ENCODE data around the gene KIF1B.

Gene KIF1B

DNA sequence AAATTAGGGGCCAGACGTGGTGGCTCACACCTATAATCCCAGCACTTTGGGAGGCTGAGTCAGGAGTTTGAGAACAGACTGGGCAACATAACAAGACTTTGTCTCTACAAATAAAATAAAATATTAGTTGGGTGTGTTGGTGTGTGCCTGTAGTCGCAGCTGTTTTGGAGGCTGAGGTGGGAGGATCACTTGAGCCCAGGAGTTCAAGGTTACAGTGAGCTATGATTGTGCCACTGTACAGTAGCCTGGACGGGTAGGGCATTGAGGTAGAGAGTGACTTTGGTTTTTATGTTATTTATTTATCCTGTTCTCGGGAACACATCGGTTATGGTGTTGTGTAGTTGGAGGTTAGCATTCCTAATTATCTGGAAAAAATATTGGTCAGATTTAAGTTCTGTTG, 19.5 kb downstream of the KIF1B start:
- TF ChIP-seq, protein P1, sequence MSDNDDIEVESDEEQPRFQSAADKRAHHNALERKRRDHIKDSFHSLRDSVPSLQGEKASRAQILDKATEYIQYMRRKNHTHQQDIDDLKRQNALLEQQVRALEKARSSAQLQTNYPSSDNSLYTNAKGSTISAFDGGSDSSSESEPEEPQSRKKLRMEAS (IDR thresholded peaks at IDR 0.05), result no peak
- TF ChIP-seq TEAD4 (IDR thresholded peaks at IDR 0.05) (no peak), RAD21 (IDR thresholded peaks at IDR 0.05; ENCODE audit: low read depth) (no peak), EGR1 (IDR thresholded peaks at IDR 0.05) (no peak), CREB1 (IDR thresholded peaks at IDR 0.05; ENCODE audit: low read depth) (no peak), EP300 (IDR thresholded peaks at IDR 0.05; ENCODE audit: borderline replicate concordance) (no peak), TCF12 (IDR thresholded peaks at IDR 0.05; ENCODE audit: low read depth) (no peak), CEBPB (IDR thresholded peaks at IDR 0.05) (no peak), TAF1 (IDR thresholded peaks at IDR 0.05; ENCODE audit: low read depth) (no peak), FOXM1 (IDR thresholded peaks at IDR 0.05; ENCODE audit: borderline replicate concordance, low read depth) (no peak), NFIC (IDR thresholded peaks at IDR 0.05) (no peak), YY1 (IDR thresholded peaks at IDR 0.05; ENCODE audit: low read depth) (no peak), ZBTB7A (IDR thresholded peaks at IDR 0.05; ENCODE audit: low read depth) (no peak)
- TF ChIP-seq, protein P2, sequence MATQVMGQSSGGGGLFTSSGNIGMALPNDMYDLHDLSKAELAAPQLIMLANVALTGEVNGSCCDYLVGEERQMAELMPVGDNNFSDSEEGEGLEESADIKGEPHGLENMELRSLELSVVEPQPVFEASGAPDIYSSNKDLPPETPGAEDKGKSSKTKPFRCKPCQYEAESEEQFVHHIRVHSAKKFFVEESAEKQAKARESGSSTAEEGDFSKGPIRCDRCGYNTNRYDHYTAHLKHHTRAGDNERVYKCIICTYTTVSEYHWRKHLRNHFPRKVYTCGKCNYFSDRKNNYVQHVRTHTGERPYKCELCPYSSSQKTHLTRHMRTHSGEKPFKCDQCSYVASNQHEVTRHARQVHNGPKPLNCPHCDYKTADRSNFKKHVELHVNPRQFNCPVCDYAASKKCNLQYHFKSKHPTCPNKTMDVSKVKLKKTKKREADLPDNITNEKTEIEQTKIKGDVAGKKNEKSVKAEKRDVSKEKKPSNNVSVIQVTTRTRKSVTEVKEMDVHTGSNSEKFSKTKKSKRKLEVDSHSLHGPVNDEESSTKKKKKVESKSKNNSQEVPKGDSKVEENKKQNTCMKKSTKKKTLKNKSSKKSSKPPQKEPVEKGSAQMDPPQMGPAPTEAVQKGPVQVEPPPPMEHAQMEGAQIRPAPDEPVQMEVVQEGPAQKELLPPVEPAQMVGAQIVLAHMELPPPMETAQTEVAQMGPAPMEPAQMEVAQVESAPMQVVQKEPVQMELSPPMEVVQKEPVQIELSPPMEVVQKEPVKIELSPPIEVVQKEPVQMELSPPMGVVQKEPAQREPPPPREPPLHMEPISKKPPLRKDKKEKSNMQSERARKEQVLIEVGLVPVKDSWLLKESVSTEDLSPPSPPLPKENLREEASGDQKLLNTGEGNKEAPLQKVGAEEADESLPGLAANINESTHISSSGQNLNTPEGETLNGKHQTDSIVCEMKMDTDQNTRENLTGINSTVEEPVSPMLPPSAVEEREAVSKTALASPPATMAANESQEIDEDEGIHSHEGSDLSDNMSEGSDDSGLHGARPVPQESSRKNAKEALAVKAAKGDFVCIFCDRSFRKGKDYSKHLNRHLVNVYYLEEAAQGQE (IDR thresholded peaks at IDR 0.05; ENCODE audit: low read depth), result no peak
- TF ChIP-seq, protein P3, sequence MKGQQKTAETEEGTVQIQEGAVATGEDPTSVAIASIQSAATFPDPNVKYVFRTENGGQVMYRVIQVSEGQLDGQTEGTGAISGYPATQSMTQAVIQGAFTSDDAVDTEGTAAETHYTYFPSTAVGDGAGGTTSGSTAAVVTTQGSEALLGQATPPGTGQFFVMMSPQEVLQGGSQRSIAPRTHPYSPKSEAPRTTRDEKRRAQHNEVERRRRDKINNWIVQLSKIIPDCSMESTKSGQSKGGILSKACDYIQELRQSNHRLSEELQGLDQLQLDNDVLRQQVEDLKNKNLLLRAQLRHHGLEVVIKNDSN (IDR thresholded peaks at IDR 0.05), result no peak

DNA sequence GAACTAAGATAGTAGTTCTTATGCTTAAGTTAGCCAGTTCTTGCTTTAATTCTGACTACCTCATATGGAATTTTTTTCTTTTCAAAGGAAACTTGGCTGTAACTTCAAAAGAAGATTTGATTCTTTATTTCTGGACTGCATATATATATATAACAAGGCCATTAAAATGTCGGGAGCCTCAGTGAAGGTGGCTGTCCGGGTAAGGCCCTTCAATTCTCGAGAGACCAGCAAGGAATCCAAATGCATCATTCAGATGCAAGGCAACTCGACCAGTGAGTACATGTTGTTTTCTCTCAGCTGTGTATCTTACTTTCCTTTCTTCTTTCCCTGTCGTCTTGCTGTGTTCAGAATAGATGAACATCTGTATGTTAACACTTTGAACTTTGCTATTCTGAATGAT, 21.8 kb downstream of the KIF1B start:
- TF ChIP-seq ZBTB7A (IDR thresholded peaks at IDR 0.05; ENCODE audit: low read depth) (no peak), TEAD4 (IDR thresholded peaks at IDR 0.05) (no peak), YY1 (IDR thresholded peaks at IDR 0.05; ENCODE audit: low read depth) (no peak), TCF12 (IDR thresholded peaks at IDR 0.05; ENCODE audit: low read depth) (no peak), RAD21 (IDR thresholded peaks at IDR 0.05; ENCODE audit: low read depth) (no peak), NFIC (IDR thresholded peaks at IDR 0.05) (no peak), EP300 (IDR thresholded peaks at IDR 0.05; ENCODE audit: borderline replicate concordance) (no peak)
- TF ChIP-seq, protein P1 (IDR thresholded peaks at IDR 0.05), result no peak

DNA sequence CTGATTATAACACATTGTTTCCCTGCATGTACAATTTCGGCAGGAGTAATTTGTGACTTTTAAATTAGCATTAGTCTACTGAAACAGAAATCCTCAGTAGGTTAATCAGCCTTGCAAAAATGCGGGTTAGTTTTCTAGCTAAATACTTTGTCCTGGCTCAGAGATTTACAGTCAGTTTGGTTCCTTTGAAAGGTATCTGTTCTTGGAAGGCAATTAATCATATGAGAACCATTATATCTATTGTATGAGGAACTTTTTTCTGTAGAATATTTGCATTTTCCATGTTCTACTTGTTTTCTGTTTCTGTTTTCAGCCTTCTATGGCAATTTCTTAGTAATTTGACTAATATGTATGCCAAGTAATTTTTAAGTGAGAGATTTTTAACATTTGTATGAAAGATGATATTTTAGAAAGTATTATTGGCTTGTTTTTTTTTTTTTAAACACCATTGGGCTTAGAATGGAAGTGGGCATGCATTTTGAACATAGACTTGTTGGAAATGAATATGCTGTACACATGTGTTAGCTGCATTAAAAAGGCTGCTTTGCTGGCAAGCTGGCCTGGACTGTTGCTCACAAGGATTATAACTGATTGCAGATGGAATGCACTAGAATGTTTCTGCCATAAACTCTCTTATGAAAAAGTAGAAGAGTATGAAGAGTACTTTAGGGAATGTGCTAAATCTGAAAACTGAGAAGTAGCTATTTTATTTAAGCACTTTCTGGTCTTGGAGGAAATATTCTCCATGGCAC, 26.2 kb downstream of the KIF1B start:
- TF ChIP-seq RAD21 (IDR thresholded peaks at IDR 0.05; ENCODE audit: low read depth), result no peak
- TF ChIP-seq FOXM1 (IDR thresholded peaks at IDR 0.05; ENCODE audit: borderline replicate concordance, low read depth), result no peak

DNA sequence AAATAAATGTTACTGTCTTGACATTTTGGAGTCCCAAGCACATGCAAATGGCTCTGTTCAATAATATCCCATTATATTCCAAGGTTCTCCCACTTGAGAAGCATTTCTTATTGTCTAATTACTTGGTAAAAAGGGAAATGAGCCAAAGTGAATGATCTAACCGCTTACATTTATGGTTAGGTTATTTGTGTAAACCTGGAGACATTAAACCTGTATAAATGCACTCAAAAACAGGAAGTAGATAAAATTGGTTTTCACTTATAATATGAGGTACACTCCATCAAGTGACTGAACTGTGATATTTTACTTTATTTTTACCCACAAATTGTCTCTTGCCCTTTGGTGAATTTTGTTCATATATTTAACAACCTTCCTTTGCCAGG, 26.8 kb downstream of the KIF1B start:
- TF ChIP-seq TEAD4 (IDR thresholded peaks at IDR 0.05) (no peak), TCF12 (IDR thresholded peaks at IDR 0.05; ENCODE audit: low read depth) (no peak), FOXM1 (IDR thresholded peaks at IDR 0.05; ENCODE audit: borderline replicate concordance, low read depth) (no peak), EP300 (IDR thresholded peaks at IDR 0.05; ENCODE audit: borderline replicate concordance) (no peak), NFIC (IDR thresholded peaks at IDR 0.05) (no peak)

DNA sequence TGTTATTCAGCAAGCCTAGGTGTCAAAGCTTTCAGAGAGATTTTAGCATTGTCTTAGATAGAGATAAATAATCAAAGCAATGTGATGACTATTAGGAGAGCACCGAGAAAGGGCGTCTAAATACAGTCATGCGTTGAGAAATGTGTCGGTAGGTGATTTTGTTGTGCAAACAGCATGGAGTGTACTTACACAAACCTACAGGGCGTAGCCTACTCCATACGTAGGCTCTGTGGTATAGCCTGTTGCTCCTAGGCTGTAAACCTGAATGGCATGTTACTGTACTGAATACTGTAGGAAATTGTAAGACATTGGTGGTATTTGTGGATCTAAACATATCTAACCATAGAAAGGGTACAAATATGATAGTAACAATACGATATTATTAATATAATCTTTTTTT, 31.8 kb downstream of the KIF1B start:
- TF ChIP-seq ZBTB7A (IDR thresholded peaks at IDR 0.05; ENCODE audit: low read depth), result no peak
- TF ChIP-seq CEBPB (IDR thresholded peaks at IDR 0.05), result no peak
- no peak for TF ChIP-seq TCF12 (IDR thresholded peaks at IDR 0.05; ENCODE audit: low read depth)
- no peak for TF ChIP-seq NFIC (IDR thresholded peaks at IDR 0.05)
- TF ChIP-seq EP300 (IDR thresholded peaks at IDR 0.05; ENCODE audit: borderline replicate concordance), result no peak
- TF ChIP-seq, protein P2 (IDR thresholded peaks at IDR 0.05; ENCODE audit: low read depth), result no peak
- TF ChIP-seq TAF1 (IDR thresholded peaks at IDR 0.05; ENCODE audit: low read depth), result no peak
- no peak for TF ChIP-seq EGR1 (IDR thresholded peaks at IDR 0.05)
- TF ChIP-seq TEAD4 (IDR thresholded peaks at IDR 0.05), result no peak
- TF ChIP-seq, protein P1 (IDR thresholded peaks at IDR 0.05), result no peak
- TF ChIP-seq CREB1 (IDR thresholded peaks at IDR 0.05; ENCODE audit: low read depth), result no peak
- TF ChIP-seq YY1 (IDR thresholded peaks at IDR 0.05; ENCODE audit: low read depth), result no peak
- TF ChIP-seq RAD21 (IDR thresholded peaks at IDR 0.05; ENCODE audit: low read depth), result no peak
- no peak for TF ChIP-seq FOXM1 (IDR thresholded peaks at IDR 0.05; ENCODE audit: borderline replicate concordance, low read depth)
- TF ChIP-seq, protein P3 (IDR thresholded peaks at IDR 0.05), result no peak

DNA sequence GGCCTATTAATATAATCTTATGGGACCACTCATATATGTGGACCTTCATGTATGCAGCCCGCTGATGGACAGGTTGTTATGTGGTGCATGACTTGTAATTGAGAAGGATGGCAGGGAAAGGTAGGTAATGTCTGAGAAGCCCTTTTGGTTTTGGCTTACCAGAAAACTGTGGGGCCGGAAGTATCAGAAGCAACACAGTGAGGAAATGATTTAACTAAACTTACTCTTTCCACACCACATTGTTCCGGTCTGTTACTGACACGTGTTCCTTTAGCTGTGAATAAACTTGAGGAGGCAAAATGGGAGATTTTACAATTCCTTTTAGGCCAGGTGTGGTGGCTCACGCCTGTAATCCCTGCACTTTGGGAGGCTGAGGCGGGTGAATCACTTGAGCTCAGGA, 32.4 kb downstream of the KIF1B start:
- TF ChIP-seq TEAD4 (IDR thresholded peaks at IDR 0.05), result no peak
- no peak for TF ChIP-seq EGR1 (IDR thresholded peaks at IDR 0.05)
- TF ChIP-seq CEBPB (IDR thresholded peaks at IDR 0.05), result no peak
- TF ChIP-seq, protein P3 (IDR thresholded peaks at IDR 0.05), result no peak
- TF ChIP-seq YY1 (IDR thresholded peaks at IDR 0.05; ENCODE audit: low read depth), result no peak
- TF ChIP-seq CREB1 (IDR thresholded peaks at IDR 0.05; ENCODE audit: low read depth), result no peak
- TF ChIP-seq NFIC (IDR thresholded peaks at IDR 0.05), result no peak
- no peak for TF ChIP-seq TAF1 (IDR thresholded peaks at IDR 0.05; ENCODE audit: low read depth)
- TF ChIP-seq RAD21 (IDR thresholded peaks at IDR 0.05; ENCODE audit: low read depth), result no peak
- TF ChIP-seq TCF12 (IDR thresholded peaks at IDR 0.05; ENCODE audit: low read depth), result no peak
- no peak for TF ChIP-seq EP300 (IDR thresholded peaks at IDR 0.05; ENCODE audit: borderline replicate concordance)
- no peak for TF ChIP-seq FOXM1 (IDR thresholded peaks at IDR 0.05; ENCODE audit: borderline replicate concordance, low read depth)
- TF ChIP-seq, protein P2 (IDR thresholded peaks at IDR 0.05; ENCODE audit: low read depth), result no peak
- TF ChIP-seq, protein P1 (IDR thresholded peaks at IDR 0.05), result no peak
- no peak for TF ChIP-seq ZBTB7A (IDR thresholded peaks at IDR 0.05; ENCODE audit: low read depth)

Measured in Ishikawa (cell line).